HG03045 (cell line): Measurements from ENCODE around the gene INIP.
"Not testable (repeated sequence)": the region's sequence is repeated elsewhere in the genome, so short reads cannot be mapped to it uniquely, and the experiment has no call there.

Experiments used
- ATAC-seq: cut with Tn5 transposase; IDR thresholded peaks from one replicate; pipeline ENCODE4 v1.9.1; 2021; ENCODE audit warnings: mild to moderate bottlenecking, moderate library complexity; ENCODE audit not compliant: unreplicated experiment

Gene INIP

GRCh38 chr9:112743216-112743836 is 25.4 kb upstream of the INIP start:
- ATAC-seq: no peak

- ATAC-seq: no peak
Observed at GRCh38 chr9:112734892-112735291, 17.0 kb upstream of the INIP start.

GRCh38 chr9:112731971-112732370 is 14.1 kb upstream of the INIP start:
- no peak for ATAC-seq

GRCh38 chr9:112728401-112728800 is 10.5 kb upstream of the INIP start:
- no peak for ATAC-seq

- ATAC-seq: no peak
Observed at GRCh38 chr9:112726428-112726827, 8.5 kb upstream of the INIP start.

GRCh38 chr9:112725961-112726360 is 8.0 kb upstream of the INIP start:
- no peak for ATAC-seq

- not testable (repeated sequence) for ATAC-seq
Observed at GRCh38 chr9:112722749-112723148, 4.8 kb upstream of the INIP start.

- no peak for ATAC-seq
Observed at GRCh38 chr9:112720113-112720780, 2.3 kb upstream of the INIP start.

- no peak for ATAC-seq
Observed at GRCh38 chr9:112719696-112720095, 1.8 kb upstream of the INIP start.

GRCh38 chr9:112719241-112719691 is 1.3 kb upstream of the INIP start:
- no peak for ATAC-seq

- no peak for ATAC-seq
Observed at GRCh38 chr9:112712678-112713077, 5.2 kb downstream of the INIP start.

- no peak for ATAC-seq
Observed at GRCh38 chr9:112711050-112711689, 6.7 kb downstream of the INIP start.

- no peak for ATAC-seq
Observed at GRCh38 chr9:112705768-112706427, 12.0 kb downstream of the INIP start.

GRCh38 chr9:112703304-112703703 is 14.6 kb downstream of the INIP start:
- no peak for ATAC-seq

- no peak for ATAC-seq
Observed at GRCh38 chr9:112700085-112700484, 17.8 kb downstream of the INIP start.

GRCh38 chr9:112699230-112699629 is 18.7 kb downstream of the INIP start:
- peak; percentile 64 for ATAC-seq

GRCh38 chr9:112696461-112696860 is 21.5 kb downstream of the INIP start:
- ATAC-seq: no peak

- no peak for ATAC-seq
Observed at GRCh38 chr9:112694706-112695555, 23.0 kb downstream of the INIP start.

- no peak for ATAC-seq
Observed at GRCh38 chr9:112689161-112689740, 28.7 kb downstream of the INIP start.

- ATAC-seq: no peak
Observed at GRCh38 chr9:112680731-112681402, 37.0 kb downstream of the INIP start.
